Motor neuron (in vitro differentiated cells): ENCODE data around the gene ITGAV. TPM values are rescaled to one million over a fixed set of nuclear protein-coding genes. Genes with fewer than 3 reads are reported as not detected.
A peak's percentile ranks its signal among the peaks of the same experiment; 100 is the strongest.

Source experiments
- ATAC-seq, 8 experiments: fragments of 200-7000 bp; cut with Tn5 transposase; replicated peaks in 6 of 8; 2 replicates each; pipeline ENCODE4 v1.8.0; 2021; ENCODE audit warnings: mild to moderate bottlenecking in 8 of 8, moderate library complexity in 8 of 8
- H3K27ac ChIP-seq, 2 donors: fragments of 250-450 bp; sonication (Bioruptor Pico); 2 replicates each; pipeline ENCODE4 v1.9.0; 2021; ENCODE audit warnings: antibody characterized with exemption in 2 of 2, mild to moderate bottlenecking in 2 of 2, moderate library complexity in 1 of 2
- H3K4me1 ChIP-seq, 2 donors: fragments of 250-450 bp; sonication (Bioruptor Pico); replicated peaks in 1 of 2; 2 replicates each; pipeline ENCODE4 v1.6.1; 2021; ENCODE audit warnings: antibody characterized with exemption in 2 of 2, mild to moderate bottlenecking in 2 of 2, moderate library complexity in 1 of 2
- H3K4me3 ChIP-seq, 5 donors: fragments of 250-450 bp; sonication (Bioruptor Pico); 2 replicates each; pipeline ENCODE4 v1.9.0; 2021; ENCODE audit warnings: antibody characterized with exemption in 5 of 5, mild to moderate bottlenecking in 5 of 5, moderate library complexity in 4 of 5
- WGBS, 10 experiments: fragments of 450-650 bp; shearing (Covaris generic); methylation state at CpG; one replicate each; pipeline ENCODE4 v1.0.0; 2022; 5-methylcytosine and 5-hydroxymethylcytosine counted together
- in situ Hi-C, 9 experiments: fragments of 400-800 bp; cut with MboI; loops; one replicate each; pipeline ENCODE4 v1.15.0; 2021; ENCODE audit warnings: low sequenced_read_pairs in 9 of 9, low pct_unique_long_range_greater_than_20kb in 2 of 9; ENCODE audit not compliant: unreplicated experiment in 9 of 9
- total RNA-seq, 8 experiments: library from RNA; unstranded; fragments of 300-600 nt; gene quantifications; 2 replicates each; pipeline versions ENCODE4 v1.2.3 to v1.2.4, GENCODE V29; 2022

ITGAV gene
- total RNA-seq, 8 experiments from 2014 or later, result 8.3 to 181 (median 28.8) TPM

DNA sequence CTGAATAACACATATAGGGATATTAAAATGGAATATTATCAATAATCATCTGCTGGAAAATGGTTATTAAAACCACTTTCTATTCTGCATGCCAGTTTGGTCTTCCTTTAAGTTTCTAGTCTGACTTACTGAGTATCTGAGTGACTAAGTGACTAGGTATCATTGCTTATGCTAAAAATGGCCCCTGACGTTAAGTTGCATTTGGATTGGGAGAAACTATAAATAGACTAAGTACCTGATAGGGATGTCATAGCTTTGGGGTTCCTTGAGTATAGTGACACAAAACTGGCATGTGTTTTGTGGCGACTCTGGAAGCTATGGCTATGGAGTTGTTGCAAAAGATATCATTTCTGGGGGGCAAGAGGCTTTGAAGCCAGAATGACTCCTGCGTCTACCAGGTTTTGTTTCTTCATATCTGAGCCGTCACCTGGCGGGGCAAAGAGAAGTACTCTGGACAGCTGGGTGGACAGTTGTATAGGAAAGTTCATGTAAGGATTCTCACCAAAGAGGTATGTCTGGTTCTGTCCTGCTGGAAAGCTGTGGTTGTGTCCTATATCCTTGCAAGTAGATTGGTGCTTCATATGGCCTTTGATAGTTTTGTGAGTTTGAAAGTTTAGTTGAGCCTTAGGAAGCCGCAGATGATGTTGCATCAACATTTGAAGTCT, 17.9 kb downstream of the ITGAV start:
- Histone ChIP-seq H3K4me1 (no peaks in the 10 kb centered on the region), H3K27ac (no peak overlapping the region), H3K4me3 (no peak overlapping the region)
- 71 to 100% (median 97%) methylated on average over 1 to 5 of the region's 6 CpGs; no CpG with 5 or more reads in 1 of the 10 experiments for WGBS, 10 experiments
- ATAC-seq, result no peak
- in situ Hi-C loops, result no loop called here

DNA sequence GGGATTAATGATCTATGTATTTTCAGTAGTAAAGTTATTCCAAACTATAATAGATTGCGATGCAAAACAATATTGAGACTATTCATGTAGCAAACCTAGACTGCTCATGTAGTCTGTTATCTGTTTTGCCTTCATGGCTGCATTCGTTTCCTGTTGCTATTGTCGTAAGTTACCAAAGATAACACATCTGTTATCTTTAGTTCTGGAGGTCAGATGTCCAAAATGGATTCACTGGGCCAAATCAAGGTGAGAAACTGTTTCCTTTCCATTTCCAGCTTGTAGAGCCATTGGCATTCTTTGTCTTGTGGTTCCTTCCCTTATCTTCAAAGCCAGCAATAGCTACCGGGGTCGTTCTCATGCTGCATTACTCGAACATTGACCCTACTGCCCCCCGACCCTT, 20.9 kb downstream of the ITGAV start:
- in situ Hi-C loops, result no loop called here
- ATAC-seq, result no peak
- WGBS, 10 experiments, result 80 to 94% (median 89%) methylated on average over 1 to 7 of the region's 7 CpGs; no CpG with 5 or more reads in 1 of the 10 experiments
- Histone ChIP-seq H3K4me3 (no peak overlapping the region), H3K27ac (no peak overlapping the region), H3K4me1 (no peaks in the 10 kb centered on the region)

DNA sequence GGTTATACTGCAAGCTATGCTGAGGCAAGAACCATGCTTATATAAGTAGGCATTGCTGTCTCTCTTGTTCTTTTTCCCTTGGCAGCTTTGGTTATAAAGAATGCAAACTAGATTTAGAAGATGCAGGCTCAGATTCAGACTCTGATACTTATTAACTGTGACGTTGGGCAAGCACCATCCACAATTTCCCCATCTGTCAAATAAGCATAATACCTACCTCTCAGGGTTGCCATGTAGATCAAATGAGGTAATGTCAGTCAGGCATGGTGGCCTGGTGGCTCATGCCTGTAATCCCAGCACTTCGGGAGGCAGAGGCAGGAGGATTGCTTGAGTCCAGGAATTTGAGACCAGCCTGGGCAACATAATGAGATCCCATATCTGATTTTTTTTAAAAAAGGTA, 21.7 kb downstream of the ITGAV start:
- no peak for ATAC-seq
- WGBS, 10 experiments, result 67 to 100% (median 92%) methylated on average over 1 to 2 of the region's 2 CpGs; no CpG with 5 or more reads in 1 of the 10 experiments

DNA sequence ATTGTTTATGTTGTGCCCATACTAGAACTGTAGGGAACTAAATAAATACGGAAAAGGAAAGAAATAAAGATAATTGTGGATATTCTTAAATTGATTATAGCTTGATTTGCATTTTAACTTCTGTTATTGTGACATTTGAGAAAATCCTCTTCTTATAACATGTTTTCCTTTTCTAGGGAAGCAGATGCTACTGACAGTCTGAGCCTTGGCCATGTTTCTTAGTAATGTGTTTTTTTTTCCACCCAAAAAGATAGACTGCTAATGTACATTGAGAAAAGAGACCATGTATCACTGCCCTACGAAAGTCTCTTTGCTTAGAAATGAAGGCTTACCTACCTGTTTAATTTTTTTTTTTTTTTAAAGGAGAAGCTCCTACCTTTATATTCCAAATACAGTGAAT, 22.2 kb downstream of the ITGAV start:
- WGBS, 10 experiments, result 40 to 100% (median 96%) methylated on average over 1 to 2 of the region's 2 CpGs
- H3K4me1 ChIP-seq, result no peaks in the 10 kb centered on the region
- no peak for ATAC-seq
- H3K27ac ChIP-seq, result no peak overlapping the region
- no peak overlapping the region for H3K4me3 ChIP-seq
- in situ Hi-C loops, result no loop called here

More for the DNA sequence above, 21.7 kb downstream of the ITGAV start:
- in situ Hi-C loops, result no loop called here
- Histone ChIP-seq H3K27ac (no peak overlapping the region), H3K4me1 (no peaks in the 10 kb centered on the region), H3K4me3 (no peak overlapping the region)

DNA sequence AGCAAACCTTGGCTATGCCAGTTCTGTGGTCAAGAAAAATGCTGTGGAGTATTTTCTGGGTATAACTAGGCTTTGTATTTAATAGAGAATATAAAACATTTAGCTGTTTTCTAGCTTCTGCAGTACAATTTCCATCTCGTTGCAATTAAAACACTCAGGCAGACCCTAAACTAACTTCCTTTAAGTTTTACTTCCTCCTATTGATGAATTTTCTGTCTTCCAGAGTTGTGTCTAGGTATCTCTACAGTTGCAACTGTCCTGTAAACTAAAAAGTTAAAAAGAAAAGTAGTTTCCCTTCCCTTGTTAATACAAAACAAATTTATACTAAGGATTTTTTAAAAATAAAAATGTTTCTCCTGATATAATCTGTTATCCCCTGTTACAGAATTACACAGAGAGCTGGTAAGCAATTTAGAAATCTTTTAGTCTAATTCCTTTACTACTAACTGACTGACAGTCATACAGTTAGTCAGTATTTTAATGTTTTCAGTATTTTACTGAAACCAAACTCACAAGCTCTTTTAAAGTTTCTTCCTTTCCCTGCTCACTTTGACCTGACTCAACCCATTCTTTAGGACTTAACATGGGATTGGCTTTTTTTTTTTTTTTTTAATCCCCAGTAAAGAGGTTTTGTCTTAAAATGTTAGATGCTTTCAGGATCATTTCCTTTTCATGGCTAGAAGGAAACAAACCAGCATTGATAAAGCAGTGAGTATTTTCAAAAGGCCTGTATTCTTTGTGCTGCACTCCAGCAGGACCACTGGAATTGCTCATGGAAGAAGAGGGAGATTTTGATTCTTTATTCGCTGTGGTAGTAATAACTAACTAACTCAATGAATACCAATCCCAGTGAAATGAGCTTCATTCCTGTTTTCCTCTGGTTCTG, 22.9 kb downstream of the ITGAV start:
- Histone ChIP-seq H3K4me3 (no peak overlapping the region), H3K4me1 (no peaks in the 10 kb centered on the region), H3K27ac (no peak overlapping the region)
- in situ Hi-C loops, result no loop called here
- ATAC-seq, result no peak
- 30 to 90% (median 61%) methylated on average over 1 to 2 of the region's 2 CpGs; no CpG with 5 or more reads in 1 of the 10 experiments for WGBS, 10 experiments

DNA sequence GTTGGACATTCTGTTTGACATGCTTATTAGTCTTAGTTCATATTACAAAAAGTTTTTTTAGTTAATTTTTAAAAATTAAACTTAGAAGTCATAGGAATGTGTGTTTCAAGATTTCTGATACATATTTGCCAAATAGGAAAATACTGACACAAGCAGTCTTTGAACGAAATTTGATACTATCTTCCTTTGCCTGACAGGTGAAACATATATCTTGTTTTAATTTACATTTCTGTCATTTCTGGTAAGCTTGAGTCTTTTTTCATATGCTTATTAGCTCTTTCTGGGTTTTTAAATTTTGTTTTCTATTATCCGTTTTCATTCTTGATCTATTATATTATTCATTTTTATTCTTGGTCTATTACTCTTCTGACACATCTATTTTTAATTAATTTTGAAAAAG, 24.5 kb downstream of the ITGAV start:
- Histone ChIP-seq H3K4me1 (no peaks in the 10 kb centered on the region), H3K4me3 (no peak overlapping the region), H3K27ac (no peak overlapping the region)
- ATAC-seq, result no peak
- WGBS, 10 experiments, result 78 to 100% (median 94%) methylated on average over 1 to 2 of the region's 2 CpGs
- in situ Hi-C loops, result no loop called here

DNA sequence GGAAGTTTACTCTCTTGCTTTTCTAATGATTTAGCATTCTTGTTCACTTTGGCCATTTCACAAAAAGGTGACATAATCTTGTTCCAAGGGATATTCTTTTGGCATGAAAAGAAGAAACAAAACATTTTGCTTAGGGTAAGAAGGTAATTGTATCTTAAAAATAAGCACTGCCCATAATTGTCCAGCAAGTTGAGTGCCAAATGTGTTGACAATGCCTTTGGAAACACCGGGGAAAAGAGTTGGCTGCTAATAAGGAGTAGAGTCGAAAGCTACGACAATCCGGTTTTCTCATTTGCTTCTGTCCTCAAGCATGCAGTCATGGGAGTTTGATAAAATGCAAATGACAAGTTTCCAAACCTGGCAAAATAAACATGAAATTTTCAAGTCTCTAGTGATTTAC, 27.3 kb downstream of the ITGAV start:
- Histone ChIP-seq H3K4me1 (no peaks in the 10 kb centered on the region), H3K4me3 (no peak overlapping the region), H3K27ac (no peak overlapping the region)
- in situ Hi-C loops, result no loop called here
- WGBS, 10 experiments, result 45 to 100% (median 84%) methylated on average over 1 to 4 of the region's 4 CpGs; no CpG with 5 or more reads in 1 of the 10 experiments
- ATAC-seq, result no peak

DNA sequence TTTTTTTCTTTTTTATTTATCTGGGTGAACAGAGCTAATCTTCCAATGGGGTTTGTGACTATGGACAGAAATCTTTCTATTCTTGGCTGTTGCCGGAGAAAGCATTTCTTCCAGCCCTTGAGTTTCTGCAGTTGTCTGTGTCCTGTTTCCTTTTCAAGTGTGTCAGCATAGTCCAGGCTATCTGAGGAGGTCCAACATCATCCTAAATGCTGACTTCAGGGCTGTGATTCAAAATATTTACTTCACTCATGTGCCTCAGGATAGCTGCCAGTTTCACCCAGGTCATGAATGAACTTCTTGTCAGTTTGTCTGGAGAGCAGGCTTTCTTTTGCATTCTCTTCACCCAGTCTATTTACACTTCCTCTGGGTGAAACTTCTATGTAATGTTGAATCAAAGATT, 27.9 kb downstream of the ITGAV start:
- Histone ChIP-seq H3K27ac (no peak overlapping the region), H3K4me1 (no peaks in the 10 kb centered on the region), H3K4me3 (no peak overlapping the region)
- in situ Hi-C loops, result no loop called here
- no peak for ATAC-seq
- 80 to 100% (median 100%) methylated on average over 1 of the region's 1 CpG; no CpG with 5 or more reads in 1 of the 10 experiments for WGBS, 10 experiments

DNA sequence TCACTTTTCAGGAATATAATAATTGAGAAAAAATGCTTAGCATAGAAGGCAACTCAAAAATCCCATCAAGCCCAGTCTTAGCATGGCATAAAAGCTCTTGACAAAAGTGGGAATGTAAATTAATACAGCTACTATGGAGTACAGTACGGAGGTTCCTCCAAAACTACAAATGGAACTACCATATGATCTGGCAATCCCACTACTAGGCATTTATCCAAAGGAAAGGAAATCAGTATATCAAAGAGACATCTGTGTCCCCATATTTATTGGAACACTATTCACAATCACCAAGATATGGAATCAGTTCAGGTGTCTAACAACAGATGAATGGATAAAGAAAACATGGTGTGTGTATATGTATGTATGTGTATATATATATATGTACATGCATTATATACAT, 28.8 kb downstream of the ITGAV start:
- no peak overlapping the region for H3K4me3 ChIP-seq
- no peaks in the 10 kb centered on the region for H3K4me1 ChIP-seq
- in situ Hi-C loops, result no loop called here
- ATAC-seq, result no peak
- 50 to 100% (median 100%) methylated on average over 1 of the region's 1 CpG; no CpG with 5 or more reads in 2 of the 10 experiments for WGBS, 10 experiments
- H3K27ac ChIP-seq, result no peak overlapping the region

DNA sequence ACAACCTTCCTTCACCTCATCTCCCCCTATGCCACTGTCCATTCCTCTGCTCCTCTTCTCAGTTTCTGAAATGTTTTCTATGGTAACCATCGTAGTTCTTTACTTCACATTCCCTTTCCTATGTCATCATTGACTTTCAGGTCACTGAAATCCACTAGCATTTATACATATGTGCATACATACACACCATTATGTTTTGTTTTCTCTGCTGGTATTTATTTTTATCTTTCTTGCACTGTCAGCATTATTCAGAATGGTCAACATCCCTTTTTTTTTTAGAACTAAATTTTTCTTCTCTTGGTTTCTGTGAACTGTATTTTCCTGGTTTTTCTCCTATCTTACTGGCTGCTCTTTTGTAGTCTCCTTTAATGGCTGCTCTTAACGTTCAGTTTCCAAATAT, 33.2 kb downstream of the ITGAV start:
- in situ Hi-C loops, result no loop called here
- Histone ChIP-seq H3K27ac (no peak overlapping the region), H3K4me3 (no peak overlapping the region), H3K4me1 (no peaks in the 10 kb centered on the region)
- ATAC-seq, result peak in 2 of 8 experiments; percentile 33 to 79
- 67 to 100% (median 92%) methylated on average over 1 to 2 of the region's 2 CpGs for WGBS, 10 experiments

DNA sequence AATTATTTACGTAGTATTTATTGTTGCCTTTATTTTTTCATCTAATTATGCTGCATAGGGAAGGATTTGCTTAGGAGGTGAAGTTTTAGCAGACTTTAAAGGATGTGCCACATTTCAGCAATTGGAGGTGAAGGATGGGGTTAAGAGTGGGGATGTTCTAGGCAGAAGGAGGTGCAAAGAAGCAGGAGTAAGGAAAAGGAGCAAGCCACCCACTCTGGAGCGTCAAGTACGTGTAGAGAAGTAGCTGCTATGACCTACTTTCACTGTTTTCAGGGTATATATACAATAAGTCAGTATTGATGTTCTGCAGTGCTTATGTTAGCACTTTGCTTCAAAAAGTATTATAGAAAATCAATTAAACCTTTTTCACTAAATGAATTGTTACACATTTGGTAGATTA, 34.4 kb downstream of the ITGAV start:
- H3K4me3 ChIP-seq, result no peak overlapping the region
- 78 to 100% (median 97%) methylated on average over 1 to 3 of the region's 3 CpGs; no CpG with 5 or more reads in 1 of the 10 experiments for WGBS, 10 experiments
- H3K4me1 ChIP-seq, result no peaks in the 10 kb centered on the region
- in situ Hi-C loops, result no loop called here
- ATAC-seq, result no peak
- H3K27ac ChIP-seq, result no peak overlapping the region

DNA sequence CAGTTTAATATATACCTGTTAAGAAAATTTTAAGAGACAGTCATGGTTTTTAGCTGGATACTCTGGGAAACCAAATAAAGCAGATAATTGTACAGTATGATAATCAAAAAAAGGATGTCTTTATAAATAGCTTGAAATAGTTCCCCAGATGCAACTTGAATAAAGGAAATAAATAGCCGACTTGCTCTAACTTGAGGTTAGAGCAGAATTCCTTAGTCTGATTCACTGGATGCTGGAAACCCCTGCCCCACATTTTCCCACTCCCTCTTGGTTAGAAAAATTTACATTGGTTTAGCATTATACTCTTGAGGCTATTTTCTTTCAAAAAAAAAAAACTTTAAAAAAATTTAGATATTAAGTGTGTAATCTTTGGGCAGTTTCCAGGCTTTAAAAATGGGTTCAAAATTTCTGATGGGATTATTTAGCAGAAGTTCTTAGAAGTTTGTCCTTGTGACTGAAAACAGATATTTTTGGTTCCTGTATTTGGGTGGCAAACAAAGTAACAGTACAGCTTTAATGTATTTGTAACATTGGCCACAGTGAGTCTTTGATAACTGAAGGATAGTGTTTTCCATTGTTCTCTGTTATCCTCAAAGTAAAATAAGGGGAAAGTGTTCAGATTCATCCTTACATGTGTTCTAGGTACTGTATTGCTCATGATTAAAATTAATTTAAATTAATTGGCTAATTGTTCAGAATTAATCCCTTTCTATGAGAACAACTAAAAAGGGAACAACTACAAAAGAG, 39.6 kb downstream of the ITGAV start:
- Histone ChIP-seq H3K4me1 (no peaks in the 10 kb centered on the region), H3K4me3 (no peak overlapping the region), H3K27ac (no peak overlapping the region)
- in situ Hi-C loops, result loop anchor here in 4 of 9 experiments (25.0 kb wide), 1 partner anchor 117 kb away; no protein-coding TSS in a partner anchor
- ATAC-seq, result no peak
- WGBS, 10 experiments, result 60 to 100% (median 90%) methylated on average over 1 of the region's 1 CpG; no CpG with 5 or more reads in 2 of the 10 experiments

DNA sequence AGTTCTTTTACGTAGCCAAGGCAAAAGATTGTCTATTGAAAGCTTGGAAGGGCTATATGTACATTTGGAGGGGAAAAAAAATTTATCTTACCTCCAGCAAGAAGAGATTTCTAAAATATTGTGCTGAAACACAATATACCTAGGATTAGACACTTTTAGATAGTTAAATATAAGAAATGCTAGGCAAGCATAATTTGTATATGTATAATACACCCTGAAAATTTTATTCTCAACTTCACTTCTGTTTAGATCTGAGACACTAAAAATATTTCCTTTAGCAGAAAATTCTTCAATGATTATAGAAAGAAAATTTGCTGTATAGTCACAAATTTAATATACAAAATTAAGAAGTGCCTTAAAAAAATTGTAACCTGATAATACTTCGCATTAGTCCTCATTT, 42.6 kb downstream of the ITGAV start:
- no peak for ATAC-seq
- Histone ChIP-seq H3K4me1 (no peaks in the 10 kb centered on the region), H3K27ac (no peak overlapping the region), H3K4me3 (no peak overlapping the region)
- in situ Hi-C loops, result loop anchor here in 4 of 9 experiments (25.0 kb wide), 1 partner anchor 120 kb away; no protein-coding TSS in a partner anchor
- 88 to 100% (median 100%) methylated on average over 1 to 2 of the region's 2 CpGs for WGBS, 10 experiments
